Neural cell (in vitro differentiated cells): ENCODE results near the gene ACTG1.

Experiments used
- EZH2 ChIP-seq: fragments of 200-600, 300-800 bp; shearing (Covaris generic), sonication (generic); IDR thresholded peaks from 2 replicates; pipeline ENCODE4 v1.6.1; 2014; ENCODE audit warnings: antibody characterized with exemption, low read length, borderline replicate concordance, mild to moderate bottlenecking; ENCODE audit not compliant: insufficient read depth, poor library complexity, severe bottlenecking
- POLR2AphosphoS5 ChIP-seq: IDR thresholded peaks from 2 replicates; pipeline ENCODE4 v1.6.1; 2012
- RAD21 ChIP-seq: fragments of 450-650 bp; conservative IDR thresholded peaks from 2 replicates; pipeline ENCODE4 v1.6.1; 2014; ENCODE audit warnings: antibody characterized with exemption, mild to moderate bottlenecking, moderate library complexity
- TF ChIP-seq, protein P1 (sequence below): fragments of 450-650 bp; IDR thresholded peaks from 2 replicates; pipeline ENCODE4 v1.5.1; 2014; ENCODE audit warnings: antibody characterized with exemption, mild to moderate bottlenecking, moderate library complexity; ENCODE audit not compliant: poor library complexity, severe bottlenecking

DNA sequence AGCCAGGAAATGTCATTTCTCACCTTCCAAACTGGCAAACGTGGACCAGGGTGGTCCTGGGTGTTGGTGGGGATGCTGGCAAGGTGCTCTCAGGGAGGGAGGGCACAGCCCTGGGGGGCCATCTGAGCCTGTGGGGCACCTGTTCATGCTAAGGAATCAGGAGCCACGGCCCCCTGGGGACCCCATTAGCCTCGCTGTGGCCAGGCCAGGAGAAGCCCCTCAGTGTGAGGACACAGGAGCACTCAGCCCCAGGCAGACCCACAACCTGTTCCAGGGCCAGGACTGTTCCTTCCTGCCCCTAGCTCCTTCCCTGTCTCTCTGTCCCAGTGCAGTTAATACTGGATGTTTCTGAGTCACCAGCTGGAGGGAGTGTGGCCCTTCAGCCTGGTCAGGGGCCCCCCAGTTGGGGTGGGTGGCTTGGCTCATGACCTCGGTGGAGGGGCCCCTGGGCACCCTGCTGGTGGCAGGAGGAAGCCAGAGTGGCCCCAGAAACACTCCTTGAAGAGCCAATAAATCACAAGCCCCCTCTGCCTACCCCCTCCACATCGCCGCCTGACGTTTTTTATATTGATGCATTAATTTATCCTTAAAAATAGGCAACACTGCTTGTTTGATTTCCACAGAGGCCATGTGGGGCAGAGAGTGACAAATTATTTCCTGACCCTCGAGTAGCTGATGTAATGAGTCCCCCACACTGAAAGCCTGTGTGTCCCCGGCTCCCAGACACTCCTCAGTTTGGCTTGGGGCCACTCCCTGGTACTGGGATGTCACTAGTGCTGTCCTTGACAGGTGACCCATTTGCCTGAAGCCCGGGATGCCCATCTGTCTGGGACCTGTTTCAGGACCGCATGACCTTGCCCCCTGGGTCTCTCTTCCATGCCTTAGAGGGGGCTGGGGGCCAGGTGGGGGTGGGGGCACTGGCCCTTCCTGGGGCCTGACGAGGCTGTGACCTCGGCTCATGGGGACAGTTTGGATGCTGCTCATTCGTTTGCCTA, 22.3 kb downstream of the ACTG1 start:
- TF ChIP-seq RAD21 (no peak), EZH2 (no peak), POLR2AphosphoS5 (no peak)
- TF ChIP-seq, protein P1, sequence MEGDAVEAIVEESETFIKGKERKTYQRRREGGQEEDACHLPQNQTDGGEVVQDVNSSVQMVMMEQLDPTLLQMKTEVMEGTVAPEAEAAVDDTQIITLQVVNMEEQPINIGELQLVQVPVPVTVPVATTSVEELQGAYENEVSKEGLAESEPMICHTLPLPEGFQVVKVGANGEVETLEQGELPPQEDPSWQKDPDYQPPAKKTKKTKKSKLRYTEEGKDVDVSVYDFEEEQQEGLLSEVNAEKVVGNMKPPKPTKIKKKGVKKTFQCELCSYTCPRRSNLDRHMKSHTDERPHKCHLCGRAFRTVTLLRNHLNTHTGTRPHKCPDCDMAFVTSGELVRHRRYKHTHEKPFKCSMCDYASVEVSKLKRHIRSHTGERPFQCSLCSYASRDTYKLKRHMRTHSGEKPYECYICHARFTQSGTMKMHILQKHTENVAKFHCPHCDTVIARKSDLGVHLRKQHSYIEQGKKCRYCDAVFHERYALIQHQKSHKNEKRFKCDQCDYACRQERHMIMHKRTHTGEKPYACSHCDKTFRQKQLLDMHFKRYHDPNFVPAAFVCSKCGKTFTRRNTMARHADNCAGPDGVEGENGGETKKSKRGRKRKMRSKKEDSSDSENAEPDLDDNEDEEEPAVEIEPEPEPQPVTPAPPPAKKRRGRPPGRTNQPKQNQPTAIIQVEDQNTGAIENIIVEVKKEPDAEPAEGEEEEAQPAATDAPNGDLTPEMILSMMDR = no peak
